Cortex of kidney (tissue), 1 donor: ENCODE measurements around the gene ADGRA1.

Source experiments
- DNase-seq: peaks from one replicate; lab custom pipeline; 2025; lab: John Stamatoyannopoulos, UW

Gene ADGRA1

GRCh38 chr10:133113146-133113830 is 25.6 kb downstream of the ADGRA1 start:
- DNase-seq: no peak

DNA sequence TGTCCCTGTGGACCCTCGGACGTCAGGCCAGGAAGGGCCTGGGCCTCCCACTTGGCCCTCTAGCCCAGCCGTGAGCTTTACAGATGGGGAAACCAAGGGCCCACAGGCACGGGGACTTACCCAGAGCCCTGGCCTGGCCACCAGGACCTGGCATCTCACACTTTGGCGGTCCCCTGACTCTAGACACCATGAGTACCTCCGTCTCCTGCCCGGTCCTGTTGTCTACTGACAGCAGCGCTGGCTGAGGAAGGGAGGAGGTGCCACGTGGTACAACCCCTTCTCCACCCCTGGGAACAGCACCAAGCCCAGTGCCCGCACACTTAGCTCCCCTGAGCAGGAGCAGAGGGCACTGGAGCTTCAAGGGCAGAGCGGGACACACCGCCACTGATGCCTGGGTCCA is 26.1 kb downstream of the ADGRA1 start:
- no peak for DNase-seq

GRCh38 chr10:133114251-133114650 is 26.5 kb downstream of the ADGRA1 start:
- no peak for DNase-seq

DNA sequence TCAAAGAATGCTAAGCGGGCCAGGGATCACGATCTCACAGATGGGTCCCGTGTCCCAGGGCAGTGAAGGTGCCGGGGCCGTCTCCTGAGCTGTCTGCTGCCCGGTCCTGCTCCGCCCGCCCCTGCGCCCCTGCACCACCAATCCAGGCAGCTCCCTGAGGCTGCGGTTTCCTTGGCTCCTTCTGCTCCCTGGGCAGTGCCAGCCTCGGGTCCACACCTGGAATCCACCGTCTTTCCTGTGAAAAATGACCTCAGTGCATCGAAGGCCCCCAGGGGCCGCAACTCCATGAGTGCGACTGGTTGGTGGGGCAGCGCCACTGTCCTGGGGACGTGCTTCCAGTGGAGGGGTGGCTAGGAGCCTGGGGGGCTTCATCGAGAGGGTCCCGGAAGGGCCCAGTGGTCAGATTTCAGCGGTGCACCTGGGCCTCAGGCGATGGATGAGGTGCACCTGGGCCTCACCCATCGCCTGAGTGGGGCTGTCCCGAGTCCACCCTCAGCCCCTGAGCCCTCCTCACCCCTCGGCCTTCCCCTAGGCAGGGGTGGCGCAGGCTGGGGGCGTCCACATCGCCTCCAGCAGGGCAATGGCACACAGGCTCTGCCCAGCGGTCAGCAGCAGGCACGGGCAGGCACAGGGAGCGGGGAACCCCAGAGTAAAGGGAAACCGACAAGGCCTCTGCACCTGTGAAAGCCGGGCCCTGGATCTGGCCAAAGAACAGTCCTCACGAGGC is 27.2 kb downstream of the ADGRA1 start:
- no peak for DNase-seq

- no peak for DNase-seq
These were observed 27.7 kb downstream of the ADGRA1 start for GRCh38 chr10:133115453-133115842.

GRCh38 chr10:133115976-133116375 is 28.3 kb downstream of the ADGRA1 start:
- DNase-seq: no peak

DNA sequence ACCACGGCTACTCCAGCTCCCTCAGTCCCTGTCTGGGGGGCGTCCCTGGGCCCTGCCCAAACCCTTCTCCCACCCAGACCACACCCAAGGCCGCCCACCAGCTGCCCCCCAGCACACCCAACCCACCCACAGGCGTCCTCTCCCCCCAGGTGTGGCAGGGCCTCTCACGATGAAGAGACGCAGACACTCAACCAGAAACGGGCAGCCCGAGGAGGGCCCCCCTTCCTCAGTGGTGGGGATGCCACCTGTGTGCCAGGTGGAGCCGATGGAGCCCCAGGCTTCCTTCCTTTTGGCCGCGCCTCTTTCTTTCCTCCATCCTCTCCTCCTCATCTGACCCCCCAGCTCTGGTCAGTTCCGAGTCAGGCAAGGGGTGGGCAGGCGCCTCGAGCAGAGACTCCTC is 28.7 kb downstream of the ADGRA1 start:
- no peak for DNase-seq

GRCh38 chr10:133117036-133117687 is 29.4 kb downstream of the ADGRA1 start:
- DNase-seq: no peak

GRCh38 chr10:133117688-133118071 is 30.0 kb downstream of the ADGRA1 start:
- DNase-seq: no peak

GRCh38 chr10:133121479-133121878 is 33.8 kb downstream of the ADGRA1 start:
- DNase-seq: no peak

DNA sequence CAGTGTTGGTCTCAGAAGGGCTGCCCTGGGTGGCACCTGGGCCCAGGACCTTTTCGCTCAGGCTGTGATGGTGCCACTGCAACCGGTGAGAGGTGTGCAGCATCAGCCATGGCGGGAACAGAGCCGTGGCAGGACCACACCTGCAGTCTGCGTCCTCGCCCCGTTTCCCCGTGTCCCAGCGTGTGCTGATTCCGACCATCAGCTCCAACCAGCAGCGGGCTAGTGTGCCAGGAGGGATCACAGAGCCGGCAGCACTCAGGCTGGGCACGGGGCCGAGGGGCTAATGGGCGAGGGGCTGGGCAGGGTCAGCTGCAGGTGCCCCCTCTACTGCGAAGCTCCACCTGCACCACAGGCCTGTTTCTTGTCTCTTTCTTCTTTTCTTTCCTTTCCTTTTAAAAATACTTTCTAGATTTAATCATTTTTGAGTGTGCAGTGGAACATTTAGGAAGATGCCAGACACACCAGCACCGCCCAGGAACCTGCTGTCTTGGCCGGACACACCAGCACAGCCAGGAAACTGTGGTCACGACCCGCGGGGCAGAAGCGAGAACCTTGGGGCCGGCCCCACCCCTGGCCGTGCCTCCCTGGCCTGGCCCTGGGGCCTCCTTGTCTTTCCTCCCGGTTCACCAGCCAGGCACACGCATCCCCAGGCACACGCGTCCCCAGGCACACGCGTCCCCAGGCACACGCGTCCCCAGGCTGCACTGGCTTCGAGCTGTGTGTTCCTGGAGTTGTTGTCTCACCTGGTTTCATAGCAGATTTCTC is 34.6 kb downstream of the ADGRA1 start:
- no peak for DNase-seq

DNA sequence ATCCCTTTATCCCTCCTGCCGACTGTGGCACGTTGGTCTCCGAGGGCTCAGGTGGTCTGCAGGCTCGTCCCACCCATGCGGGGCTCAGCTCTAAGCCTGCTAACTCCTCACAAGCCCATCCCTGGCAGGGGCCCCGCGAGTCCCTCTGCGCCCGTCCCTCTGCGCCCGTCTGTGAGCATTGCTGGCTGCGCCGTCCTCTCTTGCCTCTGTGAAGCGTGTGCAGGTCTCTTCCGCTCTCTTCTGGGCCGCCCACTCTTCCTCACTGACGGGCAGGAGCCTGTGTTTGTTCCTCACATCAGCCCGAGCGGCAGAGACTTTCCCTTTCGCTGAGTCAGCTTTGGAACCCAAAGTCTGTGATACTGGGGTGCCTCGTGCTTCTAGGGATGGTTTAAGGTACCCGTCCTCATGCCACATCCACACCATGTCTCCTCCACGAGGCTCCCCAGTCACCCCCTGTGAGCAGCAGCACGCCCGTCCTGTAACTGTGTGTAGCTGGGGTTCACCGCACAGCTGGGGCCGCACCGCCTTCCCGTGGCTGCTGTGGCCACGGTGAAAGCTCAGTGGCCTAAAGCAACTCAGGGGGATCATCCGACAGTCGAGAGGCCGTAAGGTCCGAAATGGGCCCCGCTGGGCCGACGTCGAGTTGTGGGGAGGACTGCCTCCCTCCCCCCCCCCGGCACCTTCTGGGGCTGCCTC is 35.5 kb downstream of the ADGRA1 start:
- no peak for DNase-seq

DNA sequence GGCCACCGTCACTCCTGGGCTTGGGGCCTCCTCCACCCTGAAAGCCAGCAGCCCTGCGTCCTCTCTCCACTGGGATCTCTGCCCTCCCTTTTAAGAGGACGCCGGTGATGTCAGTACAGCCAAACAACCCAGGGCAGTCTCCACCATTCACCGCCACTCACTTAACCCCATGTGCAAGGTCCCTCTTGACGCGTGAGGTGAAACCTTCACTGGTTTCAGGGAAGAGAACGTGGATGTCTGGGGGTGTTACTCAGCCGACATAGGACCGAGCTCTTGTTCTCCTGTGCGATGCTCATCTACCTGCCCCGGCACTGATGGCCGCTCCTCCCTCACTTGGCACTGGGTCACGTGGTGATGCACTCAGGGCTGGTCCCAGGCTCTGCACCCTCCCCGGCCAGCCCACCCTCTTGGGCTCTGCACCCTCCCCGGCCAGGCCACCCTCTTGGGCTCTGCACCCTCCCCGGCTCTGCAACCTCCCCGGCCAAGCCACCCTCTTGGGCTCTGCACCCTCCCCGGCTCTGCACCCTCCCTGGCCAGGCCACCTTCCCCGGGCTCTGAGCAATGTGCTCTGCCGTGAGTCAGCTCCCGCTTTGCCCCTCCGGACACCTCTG is 36.1 kb downstream of the ADGRA1 start:
- DNase-seq: no peak

GRCh38 chr10:133124357-133125211 is 36.9 kb downstream of the ADGRA1 start:
- no peak for DNase-seq

GRCh38 chr10:133125901-133126300 is 38.2 kb downstream of the ADGRA1 start:
- DNase-seq: no peak

GRCh38 chr10:133126431-133127290 is 38.9 kb downstream of the ADGRA1 start:
- DNase-seq: no peak

DNA sequence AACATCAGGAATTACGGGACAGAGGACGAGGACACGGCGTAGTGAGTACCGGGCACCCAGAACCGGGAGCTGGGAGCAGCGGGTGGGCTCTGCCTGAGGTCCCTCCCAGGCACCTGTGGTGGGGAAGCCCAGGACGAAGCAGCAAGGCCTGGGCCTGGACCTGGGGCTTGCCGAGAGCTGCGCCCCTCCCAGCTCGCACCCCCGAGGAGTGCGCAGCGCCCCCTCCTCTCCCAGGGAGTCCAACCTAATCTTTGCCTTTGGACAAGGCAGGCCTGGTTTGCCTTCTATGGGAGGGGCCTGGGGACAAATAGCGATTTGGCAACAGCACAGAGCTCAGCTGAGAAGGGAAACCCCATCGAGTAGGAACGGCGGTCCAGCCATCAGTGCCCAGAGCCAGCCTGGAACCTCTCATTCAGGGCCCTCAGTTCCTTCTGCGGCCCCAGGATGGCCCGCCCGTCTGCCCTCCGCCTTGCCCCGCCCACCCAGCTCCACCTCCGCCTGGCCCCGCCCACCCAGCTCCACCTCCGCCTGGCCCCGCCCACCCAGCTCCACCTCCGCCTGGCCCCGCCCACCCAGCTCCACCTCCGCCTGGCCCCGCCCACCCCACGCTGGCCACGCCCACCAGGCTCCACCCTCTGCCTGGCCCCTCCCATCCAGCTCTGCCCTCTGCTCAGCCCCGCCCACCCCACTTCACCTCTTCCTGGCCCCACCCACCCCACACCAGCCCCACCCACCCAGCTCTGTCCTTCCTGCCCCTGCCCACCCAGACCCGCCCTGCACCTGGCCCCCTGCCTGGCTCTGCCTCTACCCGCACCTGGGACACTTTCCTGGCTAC is 39.8 kb downstream of the ADGRA1 start:
- DNase-seq: no peak
